ENCODE data around the gene LAMA4.

Gene LAMA4

DNA sequence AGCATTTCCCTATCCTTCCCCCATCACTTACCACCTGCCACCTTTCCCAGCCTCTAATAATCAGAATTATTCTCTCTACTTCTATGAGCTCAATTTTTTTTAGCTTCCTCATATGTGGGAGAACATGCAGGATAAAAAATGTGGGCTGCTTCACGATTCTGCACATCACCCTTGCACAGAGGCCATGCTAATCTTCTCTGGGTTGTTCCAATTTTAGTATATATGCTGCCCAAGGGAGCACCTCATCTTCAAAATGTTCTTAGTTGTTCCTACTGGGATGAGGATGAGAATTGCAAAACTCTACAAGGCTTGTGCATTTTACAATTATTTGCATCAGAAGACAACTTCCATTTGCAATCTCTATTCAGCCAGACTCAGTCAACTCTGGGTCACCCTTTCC lies 58.1 kb downstream of the LAMA4 start:
- DNase-seq (ENCODE audit: low read depth) = no peak
- no peak overlapping the region for H3K4me3 ChIP-seq (ENCODE audit: low read length)
- no peak for TF ChIP-seq CTCF (IDR thresholded peaks at IDR 0.05; ENCODE audit: insufficient read depth, low read depth, low read length, missing control alignments)

- no peak overlapping the region for H3K4me3 ChIP-seq (ENCODE audit: low read length)
- TF ChIP-seq CTCF (IDR thresholded peaks at IDR 0.05; ENCODE audit: insufficient read depth, low read depth, low read length, missing control alignments) = no peak
- no peak for DNase-seq (ENCODE audit: low read depth)
Observed at GRCh38 chr6:112195166-112195565, 59.2 kb downstream of the LAMA4 start.

DNA sequence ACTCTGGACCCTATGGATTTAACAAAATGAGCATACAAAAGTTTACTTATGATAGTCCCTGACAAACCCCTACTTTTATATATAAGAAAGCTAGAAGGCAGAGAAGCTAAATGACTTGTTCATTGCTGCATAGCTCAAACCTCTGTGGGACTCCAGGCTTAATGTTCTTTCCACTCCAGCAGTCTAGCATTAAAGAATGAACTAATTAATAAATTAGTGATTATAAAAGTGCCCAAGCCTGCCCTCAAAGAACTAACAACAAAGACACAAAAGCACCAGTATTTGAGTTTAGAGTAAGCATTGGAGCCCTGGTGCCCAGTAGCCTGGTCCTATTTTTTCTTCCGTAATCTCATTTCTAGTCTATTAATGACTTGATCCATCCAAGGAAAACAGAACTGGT lies 59.9 kb downstream of the LAMA4 start:
- H3K4me3 ChIP-seq (ENCODE audit: low read length) = no peak overlapping the region
- no peak for TF ChIP-seq CTCF (IDR thresholded peaks at IDR 0.05; ENCODE audit: insufficient read depth, low read depth, low read length, missing control alignments)
- no peak for DNase-seq (ENCODE audit: low read depth)

GRCh38 chr6:112193535-112194051 lies 60.8 kb downstream of the LAMA4 start:
- DNase-seq (ENCODE audit: low read depth) = no peak
- no peak for TF ChIP-seq CTCF (IDR thresholded peaks at IDR 0.05; ENCODE audit: insufficient read depth, low read depth, low read length, missing control alignments)
- no peak overlapping the region for H3K4me3 ChIP-seq (ENCODE audit: low read length)

DNA sequence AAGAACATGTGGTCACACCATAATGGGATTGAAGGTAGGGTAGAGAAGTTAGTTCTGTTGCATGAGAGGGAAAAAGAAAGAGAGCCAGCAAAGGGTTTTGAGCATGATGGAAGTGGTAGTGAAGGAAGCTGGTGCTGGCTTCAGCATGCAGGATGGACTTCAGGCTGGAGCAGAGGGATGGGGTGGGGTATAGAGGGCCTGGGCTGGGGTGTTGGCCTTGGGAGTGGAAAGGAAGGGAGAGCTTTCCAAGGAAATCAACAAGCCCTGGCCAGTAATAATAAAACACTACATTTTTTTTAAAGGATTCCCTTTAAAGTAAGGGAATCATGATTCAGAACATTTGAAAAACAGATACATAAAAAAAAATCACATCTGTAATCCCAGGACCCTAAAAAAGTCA lies 61.2 kb downstream of the LAMA4 start:
- TF ChIP-seq CTCF (IDR thresholded peaks at IDR 0.05; ENCODE audit: insufficient read depth, low read depth, low read length, missing control alignments) = no peak
- DNase-seq (ENCODE audit: low read depth) = no peak
- H3K4me3 ChIP-seq (ENCODE audit: low read length) = no peak overlapping the region

- DNase-seq (ENCODE audit: low read depth) = no peak
- TF ChIP-seq CTCF (IDR thresholded peaks at IDR 0.05; ENCODE audit: insufficient read depth, low read depth, low read length, missing control alignments) = no peak
- no peak overlapping the region for H3K4me3 ChIP-seq (ENCODE audit: low read length)
Observed at GRCh38 chr6:112191509-112192020, 62.8 kb downstream of the LAMA4 start.

DNA sequence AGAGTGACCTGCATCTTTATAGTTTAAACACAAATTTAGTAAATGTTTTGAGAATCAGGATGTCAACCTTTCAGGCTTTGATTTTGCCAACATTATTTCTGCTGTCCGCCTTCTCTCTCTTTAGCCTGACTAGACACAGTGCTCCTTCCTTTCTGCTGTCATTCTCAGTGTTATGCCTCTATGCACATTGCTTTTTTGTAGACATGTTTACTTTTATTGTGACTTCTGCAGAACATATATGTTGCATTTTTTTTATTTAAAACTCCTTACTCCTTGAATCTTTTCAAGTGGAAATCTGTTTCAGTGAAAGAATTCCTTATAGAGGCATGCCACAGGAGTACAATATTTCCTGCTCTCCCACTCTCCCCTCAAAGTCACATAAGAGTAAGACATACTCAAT lies 64.2 kb downstream of the LAMA4 start:
- no peak for TF ChIP-seq CTCF (IDR thresholded peaks at IDR 0.05; ENCODE audit: insufficient read depth, low read depth, low read length, missing control alignments)
- no peak for DNase-seq (ENCODE audit: low read depth)
- H3K4me3 ChIP-seq (ENCODE audit: low read length) = no peak overlapping the region

Measured in epithelial cell of esophagus (primary cell).